GM08714 (cell line): ENCODE measurements around the gene ZMAT3.

Experiments
- H3K4me3 ChIP-seq: fragments of 200-500 bp; sonication (Bioruptor generic); 2 replicates; pipeline ENCODE4 v1.5.1; 2014; ENCODE audit warnings: mild to moderate bottlenecking, low read length, inconsistent platforms
- ZNF274 ChIP-seq: IDR thresholded peaks from 2 replicates; pipeline ENCODE4 v1.6.1; 2012; ENCODE audit warnings: mild to moderate bottlenecking, low read depth, low read length

The ZMAT3 gene

DNA sequence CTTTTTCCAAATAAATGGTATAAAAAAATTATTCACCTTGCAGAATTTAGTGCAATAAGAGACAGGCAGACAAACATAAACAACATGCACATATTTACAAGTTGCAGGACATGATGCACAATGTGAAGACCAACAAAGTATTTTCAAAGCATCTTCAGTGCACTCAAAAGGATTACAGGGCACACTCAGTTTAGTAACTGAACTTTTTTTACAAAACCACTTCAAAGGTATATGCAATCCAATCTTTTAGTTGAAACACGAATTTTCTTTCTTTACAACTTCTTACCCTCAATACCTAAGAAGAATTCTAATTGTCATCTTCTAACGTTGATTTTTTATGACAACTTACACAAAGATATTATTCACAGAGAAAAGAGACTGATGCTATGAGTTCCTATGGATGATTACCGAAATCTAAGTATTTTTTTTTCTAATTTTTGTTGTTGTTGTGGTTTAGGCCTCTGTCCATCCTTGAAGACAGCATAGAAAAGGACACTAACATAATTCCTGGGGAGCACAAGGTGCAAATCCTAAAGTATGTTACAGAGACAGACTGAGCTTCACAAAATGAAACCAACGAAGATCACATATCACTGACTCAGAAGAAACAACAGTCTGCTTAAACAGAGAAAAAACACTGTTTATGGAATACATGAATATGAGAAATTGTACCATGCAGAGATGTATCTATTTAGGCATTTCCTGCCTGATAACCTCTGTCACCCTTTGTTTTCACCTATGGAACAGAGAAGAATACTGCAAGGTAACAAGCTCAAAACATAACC is 50.3 kb downstream of the ZMAT3 start:
- no peak for TF ChIP-seq ZNF274
- H3K4me3 ChIP-seq: no peak overlapping the region

DNA sequence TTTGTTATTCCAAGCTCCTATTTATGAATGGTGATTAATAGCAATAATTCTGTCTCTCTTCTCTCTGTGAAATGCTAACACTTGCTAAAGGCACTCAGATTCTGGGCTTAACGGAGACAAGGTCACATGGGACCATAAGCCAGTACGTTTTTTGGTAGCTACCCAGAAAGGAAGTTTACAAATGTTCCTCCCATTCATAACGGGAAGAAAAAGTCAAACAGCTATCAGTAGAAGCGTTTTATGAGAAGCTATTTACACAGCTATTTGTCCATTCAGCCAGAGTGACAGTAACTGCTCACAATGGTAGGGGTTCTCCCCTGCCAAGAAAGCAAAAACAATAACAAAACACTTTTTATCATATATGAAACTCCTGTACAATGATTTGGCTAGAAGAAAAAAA is 51.5 kb downstream of the ZMAT3 start:
- no peak overlapping the region for H3K4me3 ChIP-seq

DNA sequence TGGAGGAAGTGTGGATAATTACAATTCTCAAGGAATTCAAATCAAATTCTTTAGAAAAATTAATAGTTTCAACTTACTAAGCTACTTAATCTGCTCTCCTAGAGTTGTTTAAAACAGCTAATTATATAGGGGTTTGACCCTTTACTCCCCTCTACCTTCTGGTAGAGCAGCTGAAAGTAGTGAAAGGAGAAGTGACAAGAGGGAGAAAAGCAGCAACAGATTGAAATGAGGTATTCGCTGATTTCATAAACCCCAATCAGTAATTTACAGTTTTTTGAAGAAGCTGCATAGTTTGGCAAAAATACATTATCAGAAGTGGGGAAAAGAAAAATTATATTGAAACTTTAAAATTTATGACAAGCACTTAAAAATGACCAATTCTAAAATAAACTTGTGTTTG is 52.8 kb downstream of the ZMAT3 start:
- H3K4me3 ChIP-seq: no peak overlapping the region
- no peak for TF ChIP-seq ZNF274

More for the DNA sequence above, 51.5 kb downstream of the ZMAT3 start:
- no peak for TF ChIP-seq ZNF274

DNA sequence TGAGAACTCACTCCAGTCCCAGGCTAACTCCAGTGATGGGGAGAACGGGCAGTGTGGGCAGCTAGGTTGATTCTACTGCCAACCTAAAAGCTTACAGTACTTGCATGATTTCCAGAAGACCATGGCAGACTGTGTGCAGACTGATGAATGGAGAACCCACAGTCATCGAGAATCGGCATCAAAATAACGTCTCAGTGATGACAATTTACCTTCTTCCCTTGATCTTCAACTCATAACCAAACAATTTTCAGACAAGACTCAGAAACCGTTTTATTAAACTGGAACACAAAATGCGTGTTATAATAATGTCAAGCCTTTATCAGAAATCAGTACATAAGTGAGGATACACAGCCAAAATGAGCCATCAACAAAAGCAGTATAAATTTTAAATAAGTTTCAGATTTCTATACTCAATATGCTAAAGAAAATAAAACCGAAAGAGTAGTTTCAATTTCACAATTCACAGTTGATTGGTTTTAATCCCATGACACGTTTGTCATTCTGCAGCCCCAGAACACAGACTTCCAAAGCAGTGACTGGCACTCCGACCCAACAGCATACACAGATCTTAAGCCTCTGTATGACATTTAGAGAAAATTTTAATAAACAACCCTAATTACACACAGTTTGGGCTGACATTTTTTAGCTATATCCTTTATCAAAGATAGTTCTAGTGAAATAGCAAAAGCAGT is 54.5 kb downstream of the ZMAT3 start:
- peak overlapping the region; percentile 54; the same call in 1 of the 2 replicates for H3K4me3 ChIP-seq
- TF ChIP-seq ZNF274: no peak

DNA sequence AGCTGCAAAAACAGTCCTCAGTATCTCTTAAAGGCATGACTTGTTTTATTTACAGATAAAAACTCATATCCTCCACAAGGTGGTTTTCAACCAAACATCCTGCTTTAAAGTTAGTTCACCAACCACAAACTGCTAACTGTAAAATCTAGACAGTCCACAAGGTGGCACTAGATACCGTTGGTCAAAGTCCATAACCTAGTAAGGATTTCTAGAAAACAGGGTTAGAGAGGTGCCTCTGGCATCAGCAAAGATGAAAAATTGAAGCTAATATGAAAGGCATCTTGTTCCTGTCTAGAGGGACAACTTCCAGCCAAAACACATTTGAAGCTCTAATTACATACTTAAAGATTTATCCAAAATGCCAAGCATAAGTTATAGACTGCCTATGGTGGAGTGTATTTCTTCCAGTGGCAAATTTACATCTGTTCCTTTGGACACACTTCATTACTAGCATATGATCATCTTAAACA is 56.0 kb downstream of the ZMAT3 start:
- no peak overlapping the region for H3K4me3 ChIP-seq
- TF ChIP-seq ZNF274: no peak

GRCh38 chr3:179005706-179006105 is 65.9 kb downstream of the ZMAT3 start:
- no peak overlapping the region for H3K4me3 ChIP-seq
- no peak for TF ChIP-seq ZNF274

DNA sequence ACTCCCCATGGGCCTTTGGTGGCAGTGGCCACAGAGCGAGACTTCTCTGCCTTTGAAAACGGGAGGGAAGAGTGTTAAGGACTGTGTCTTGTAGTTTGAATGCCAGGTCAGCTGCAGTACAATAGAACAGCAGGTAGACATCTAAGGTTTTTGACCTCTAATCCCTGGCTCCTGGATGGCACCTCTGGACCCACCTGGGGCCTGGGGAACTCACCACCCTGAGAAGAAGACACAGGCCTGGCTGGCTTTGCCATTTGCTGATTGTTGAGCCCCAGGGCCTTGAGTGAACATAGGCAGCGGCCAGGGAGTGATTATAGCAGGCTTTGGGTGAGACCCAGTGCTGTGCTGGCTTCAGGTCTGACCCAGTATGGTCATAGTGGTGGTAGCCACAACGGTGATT is 66.4 kb downstream of the ZMAT3 start:
- TF ChIP-seq ZNF274: no peak

GRCh38 chr3:179000659-179001058 is 71.0 kb downstream of the ZMAT3 start:
- TF ChIP-seq ZNF274: no peak
- no peak overlapping the region for H3K4me3 ChIP-seq

More for the DNA sequence above, 66.4 kb downstream of the ZMAT3 start:
- H3K4me3 ChIP-seq: no peak overlapping the region

DNA sequence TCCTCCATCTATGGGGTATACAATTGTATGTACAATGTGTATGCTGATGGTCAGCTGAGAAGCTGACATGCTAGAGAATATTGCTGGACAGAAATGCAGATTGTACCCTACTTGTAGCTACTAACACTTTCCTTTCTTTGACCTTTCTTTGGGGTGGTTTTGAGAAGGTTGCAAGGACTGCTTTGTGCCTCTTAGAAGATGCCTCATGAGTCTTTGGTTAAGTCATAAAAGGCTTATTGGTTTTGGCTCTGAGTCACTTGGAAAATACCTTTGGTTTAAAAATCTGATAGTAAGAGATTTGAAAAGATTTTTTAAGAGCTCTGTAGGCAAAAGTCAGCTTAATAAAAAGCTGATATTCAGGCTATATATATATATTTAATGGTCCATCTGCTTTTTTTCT is 71.5 kb downstream of the ZMAT3 start:
- H3K4me3 ChIP-seq: no peak overlapping the region
- TF ChIP-seq ZNF274: no peak

DNA sequence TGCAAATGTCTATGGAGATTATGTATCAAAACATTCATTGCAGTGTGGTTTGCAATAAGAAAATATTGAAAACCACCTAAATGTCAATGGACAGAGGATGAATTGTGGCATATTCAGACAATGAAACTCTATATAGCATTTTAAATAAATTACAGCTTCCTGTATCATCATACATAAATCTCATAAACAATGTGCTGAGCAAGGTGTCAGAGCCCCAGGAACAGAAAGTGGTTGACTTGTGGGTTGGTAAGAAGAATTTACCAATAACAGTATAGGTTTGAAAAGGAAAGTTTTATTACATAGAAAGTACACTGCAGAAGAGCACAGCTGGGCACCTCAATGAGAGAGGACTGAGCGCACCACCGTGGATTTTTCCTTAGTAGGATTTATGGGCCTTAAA is 75.2 kb downstream of the ZMAT3 start:
- TF ChIP-seq ZNF274: no peak

GRCh38 chr3:178990293-178990692 is 81.3 kb downstream of the ZMAT3 start:
- H3K4me3 ChIP-seq: no peak overlapping the region
- no peak for TF ChIP-seq ZNF274

More for the DNA sequence above, 75.2 kb downstream of the ZMAT3 start:
- no peak overlapping the region for H3K4me3 ChIP-seq

GRCh38 chr3:178989821-178990220 is 81.8 kb downstream of the ZMAT3 start:
- TF ChIP-seq ZNF274: no peak
- H3K4me3 ChIP-seq: no peak overlapping the region

GRCh38 chr3:178987745-178988144 is 83.9 kb downstream of the ZMAT3 start:
- H3K4me3 ChIP-seq: no peak overlapping the region
- TF ChIP-seq ZNF274: no peak

DNA sequence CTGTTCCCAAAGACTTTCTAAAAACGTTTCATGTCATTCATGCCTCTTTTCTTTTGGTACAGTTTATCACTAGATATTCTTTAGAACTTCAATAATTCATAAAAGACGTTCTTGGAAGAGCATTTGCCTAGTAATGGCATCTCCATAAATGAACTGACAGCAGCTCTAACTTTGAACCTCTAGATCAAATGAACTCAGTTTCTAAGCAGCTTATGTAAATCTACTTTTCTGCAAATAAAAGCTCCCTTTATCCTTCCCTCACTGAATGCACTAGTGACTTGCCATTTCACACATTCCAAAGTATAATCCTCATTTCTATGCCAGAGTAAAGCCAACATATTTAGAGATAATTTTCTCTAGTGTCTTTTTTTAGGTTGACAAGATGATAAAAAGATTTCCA is 85.2 kb downstream of the ZMAT3 start:
- TF ChIP-seq ZNF274: no peak
- no peak overlapping the region for H3K4me3 ChIP-seq

DNA sequence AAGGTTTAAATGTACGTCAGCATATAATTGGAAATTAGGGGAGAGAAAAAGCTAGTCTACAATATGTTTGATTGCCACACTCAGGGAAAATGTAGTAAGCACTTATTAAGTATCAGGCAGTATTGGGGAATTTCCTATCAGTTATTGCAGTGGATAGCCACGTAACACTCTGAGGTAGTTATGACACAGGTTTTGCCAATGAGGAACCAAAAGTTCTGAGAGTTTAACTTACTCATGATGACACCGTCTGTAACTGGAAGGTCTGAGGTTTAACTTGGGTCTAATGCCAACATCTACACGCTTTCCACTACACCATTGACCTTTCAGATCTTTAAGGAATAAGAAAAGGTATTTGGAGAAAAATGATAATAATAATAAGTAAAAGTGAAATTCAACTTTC is 89.5 kb downstream of the ZMAT3 start:
- no peak overlapping the region for H3K4me3 ChIP-seq
- TF ChIP-seq ZNF274: no peak
